Activated CD8-positive, alpha-beta T cell treated with anti-CD3 and anti-CD28 coated beads for 36 hours (primary cell): ENCODE data around the gene CETN1. TPM values are rescaled to one million over a fixed set of nuclear protein-coding genes. Genes with fewer than 3 reads are reported as not detected.

ENCODE experiments used
- ATAC-seq: fragments of 200-7000 bp; cut with Tn5 transposase; one replicate; pipeline ENCODE4 v1.10.0; 2021; ENCODE audit warnings: mild to moderate bottlenecking, moderate library complexity
- CTCF ChIA-PET: fragments of 350-600 bp; sonication (Branson Sonifier 250); formaldehyde crosslinking; loops from one replicate; lab custom pipeline; 2021; ENCODE audit warnings: antibody characterized with exemption; lab: Charles Lee
- POLR2A ChIA-PET: fragments of 350-600 bp; sonication (Branson Sonifier 250); formaldehyde crosslinking; loops from one replicate; lab custom pipeline; 2021; ENCODE audit warnings: antibody characterized with exemption; lab: Charles Lee
- DNase-seq: peaks from one replicate; pipeline ENCODE4 v3.0.0-alpha.2; 2020
- H3K27ac Mint-ChIP-seq: one replicate; pipeline ENCODE4 v1.8.0; 2021; ENCODE audit warnings: mild to moderate bottlenecking, mixed read lengths
- H3K27me3 Mint-ChIP-seq: one replicate; pipeline ENCODE4 v1.8.0; 2021; ENCODE audit warnings: mixed read lengths
- H3K36me3 Mint-ChIP-seq: one replicate; pipeline ENCODE4 v1.8.0; 2021; ENCODE audit warnings: low read depth, mixed read lengths
- H3K4me1 Mint-ChIP-seq: one replicate; pipeline ENCODE4 v1.8.0; 2021; ENCODE audit warnings: low read depth, mixed read lengths
- H3K4me3 Mint-ChIP-seq: one replicate; pipeline ENCODE4 v1.8.0; 2021; ENCODE audit warnings: mild to moderate bottlenecking, moderate library complexity, mixed read lengths
- H3K9me3 Mint-ChIP-seq: one replicate; pipeline ENCODE4 v1.8.0; 2021; ENCODE audit warnings: mixed read lengths
- CTCF ChIP-seq: fragments of 200-600 bp; IDR thresholded peaks from one replicate; pipeline ENCODE4 v1.8.0; 2022; ENCODE audit warnings: antibody characterized with exemption, mild to moderate bottlenecking
- intact Hi-C: fragments of 100-400 bp; cut with micrococcal nuclease; formaldehyde crosslinking; loops from one replicate; pipeline ENCODE4 v1.10.0; 2022
- total RNA-seq, 2 experiments: library from RNA; stranded (reverse); gene quantifications; one replicate each; pipeline ENCODE4 v1.2.3, GENCODE V29; 2021

The CETN1 gene
- total RNA-seq, 2 experiments from 2014 or later, result not detected

DNA sequence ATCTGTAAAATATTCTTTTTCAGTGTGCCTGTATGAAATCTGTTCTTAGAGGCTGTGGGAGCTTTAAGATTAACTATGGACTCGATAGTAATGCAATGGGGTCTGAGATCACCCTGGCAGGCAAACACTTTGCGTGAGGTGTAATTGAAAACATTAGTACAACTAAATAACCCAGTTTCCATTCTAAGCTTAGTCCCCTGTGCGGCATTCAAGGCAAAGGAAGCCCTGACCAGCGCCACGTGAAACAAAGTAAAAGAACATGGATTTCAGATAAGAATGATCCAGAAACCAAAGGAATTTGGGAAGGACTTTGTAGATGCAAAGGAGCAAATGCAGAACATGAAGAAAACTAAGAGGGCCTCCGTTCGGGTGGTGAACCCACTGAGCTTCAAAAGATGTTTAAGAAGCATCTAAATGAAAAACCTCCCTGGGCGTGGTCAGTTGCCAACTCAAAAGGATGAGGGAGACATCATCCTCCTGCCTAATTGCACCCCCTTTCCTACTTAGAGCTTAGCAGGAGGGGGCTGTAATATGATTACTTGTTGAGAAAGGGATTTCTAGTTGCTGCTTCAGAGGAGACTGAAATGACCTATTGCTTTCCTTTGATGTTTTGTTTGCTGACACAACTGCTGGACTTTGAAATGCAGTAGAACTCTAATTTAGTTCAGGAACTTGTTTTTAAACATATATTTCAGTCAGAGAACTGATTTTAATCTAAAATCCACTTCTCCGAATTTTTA, 7.9 kb upstream of the CETN1 start:
- CTCF ChIA-PET, result interaction anchor here (1.2 kb wide), 1 partner anchor 52 kb away, joined by 3 read pairs; no protein-coding TSS in a partner anchor
- no peaks in the 10 kb centered on the region for H3K4me1 Mint-ChIP-seq
- H3K4me3 Mint-ChIP-seq, result no peak overlapping the region
- no peak for DNase-seq
- ATAC-seq, result no peak
- POLR2A ChIA-PET, result no interaction called here
- no peak for TF ChIP-seq CTCF
- H3K27me3 Mint-ChIP-seq, result no peaks in the 10 kb centered on the region
- no peak overlapping the region for H3K27ac Mint-ChIP-seq
- no peaks in the 10 kb centered on the region for H3K9me3 Mint-ChIP-seq
- intact Hi-C loops, result no loop called here
- no peaks in the 10 kb centered on the region for H3K36me3 Mint-ChIP-seq

DNA sequence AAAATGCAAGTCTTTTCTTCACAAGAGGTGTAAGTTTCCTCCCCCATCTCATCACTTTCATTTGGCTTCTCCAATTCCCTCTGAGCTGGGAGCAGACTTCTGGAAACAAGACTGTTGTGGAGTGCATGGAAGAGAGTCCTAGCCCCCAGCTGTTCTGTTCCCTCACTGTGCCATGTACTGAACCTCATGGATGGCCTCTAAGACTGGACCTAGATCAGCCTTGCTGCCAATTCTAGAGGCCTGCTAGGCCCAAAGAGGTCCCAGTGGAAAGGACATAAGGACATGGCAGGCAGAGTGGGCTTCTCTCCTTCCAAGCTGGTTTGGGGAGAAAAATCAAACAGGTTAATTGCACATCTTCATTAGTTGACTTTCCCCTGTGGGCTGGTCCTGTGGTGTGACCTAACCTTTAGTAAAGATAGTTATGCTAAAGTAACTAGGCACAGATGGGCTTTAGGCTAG, 7.3 kb upstream of the CETN1 start:
- intact Hi-C loops, result no loop called here
- Mint-ChIP-seq H3K4me3 (no peak overlapping the region), H3K9me3 (no peaks in the 10 kb centered on the region), H3K4me1 (no peaks in the 10 kb centered on the region), H3K36me3 (no peaks in the 10 kb centered on the region), H3K27me3 (no peaks in the 10 kb centered on the region), H3K27ac (no peak overlapping the region)
- ChIA-PET CTCF (interaction anchor here (1.0 kb wide), 1 partner anchor 51 kb away, joined by 3 read pairs; no protein-coding TSS in a partner anchor), POLR2A (no interaction called here)
- no peak for TF ChIP-seq CTCF
- ATAC-seq (no peak), DNase-seq (no peak)

GRCh38 chr18:573385-573784, 6.8 kb upstream of the CETN1 start:
- no peak for DNase-seq
- ChIA-PET POLR2A (no interaction called here), CTCF (interaction anchor here (1.0 kb wide), 1 partner anchor 51 kb away, joined by 3 read pairs; no protein-coding TSS in a partner anchor)
- no peak for TF ChIP-seq CTCF
- Mint-ChIP-seq H3K9me3 (no peaks in the 10 kb centered on the region), H3K27ac (no peak overlapping the region), H3K4me1 (no peaks in the 10 kb centered on the region), H3K4me3 (no peak overlapping the region), H3K27me3 (no peaks in the 10 kb centered on the region), H3K36me3 (no peaks in the 10 kb centered on the region)
- no peak for ATAC-seq
- intact Hi-C loops, result no loop called here

DNA sequence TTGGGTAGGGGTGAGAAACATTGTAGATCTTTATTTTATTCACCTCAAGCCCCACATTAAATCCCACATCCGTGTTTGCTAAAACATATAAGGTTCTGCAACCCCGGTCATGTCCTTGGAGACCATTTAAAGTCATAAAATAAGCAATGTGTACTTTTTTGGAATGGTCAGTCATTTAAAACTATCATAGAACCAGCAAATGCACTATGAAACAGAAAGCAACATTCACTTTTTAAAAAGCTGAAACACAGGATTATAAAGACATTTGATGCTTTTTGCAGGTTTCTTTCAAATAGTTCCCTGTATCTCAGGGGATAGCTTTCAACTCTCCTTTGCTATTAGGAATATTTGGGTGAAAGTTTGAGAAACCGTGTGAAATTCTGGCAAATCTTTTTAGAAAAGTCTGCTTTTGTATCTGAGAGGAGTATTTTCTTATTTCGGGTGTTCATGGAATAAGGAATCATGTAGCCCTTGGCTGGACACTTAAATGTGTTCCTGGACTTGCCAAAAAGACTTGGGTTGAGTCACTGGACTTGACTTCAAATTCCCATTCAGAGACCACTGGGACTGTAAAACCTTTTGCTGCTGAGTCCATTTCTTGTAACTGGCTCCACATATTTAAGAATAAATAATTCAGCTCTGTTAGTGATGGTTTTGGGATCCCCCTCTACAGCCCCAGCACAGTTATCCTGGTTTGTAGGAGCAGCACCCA, 5.9 kb upstream of the CETN1 start:
- intact Hi-C loops, result no loop called here
- H3K9me3 Mint-ChIP-seq, result no peaks in the 10 kb centered on the region
- H3K4me1 Mint-ChIP-seq, result no peaks in the 10 kb centered on the region
- POLR2A ChIA-PET, result no interaction called here
- CTCF ChIA-PET, result interaction anchor here (1.0 kb wide), 1 partner anchor 265 kb away, joined by 4 read pairs; no protein-coding TSS in a partner anchor
- no peak overlapping the region for H3K4me3 Mint-ChIP-seq
- ATAC-seq, result no peak
- DNase-seq, result no peak
- no peak overlapping the region for H3K27ac Mint-ChIP-seq
- no peak for TF ChIP-seq CTCF
- no peaks in the 10 kb centered on the region for H3K36me3 Mint-ChIP-seq
- no peaks in the 10 kb centered on the region for H3K27me3 Mint-ChIP-seq
